ENCODE measurements around the gene CBR3. TPM values are rescaled to one million over a fixed set of nuclear protein-coding genes. Genes with fewer than 3 reads are reported as not detected.

CBR3 gene
- total RNA-seq, 1 experiment from 2014 or later: 20.1 TPM

GRCh38 chr21:36188081-36188681, 53.3 kb downstream of the CBR3 start:
- TF ChIP-seq EZH2 (IDR thresholded peaks at IDR 0.05; ENCODE audit: low read depth): no peak
- TF ChIP-seq CTCF (conservative IDR thresholded peaks at IDR 0.05): no peak
- BruUV-seq (replicated peaks): no TSS peak
- Histone ChIP-seq H3K36me3 (ENCODE audit: low read depth) (no peaks in the 10 kb centered on the region), H3K27me3 (ENCODE audit: insufficient read depth, low read depth) (no peaks in the 10 kb centered on the region), H3K9me3 (ENCODE audit: insufficient read depth, low read depth) (no peaks in the 10 kb centered on the region), H3K4me1 (replicated peaks; ENCODE audit: insufficient read depth) (peaks cover 50% of the 10 kb centered on the region), H3K79me2 (ENCODE audit: low read depth) (no peaks in the 10 kb centered on the region), H3K27ac (peak overlapping the region; percentile 60), H3K4me3 (peak overlapping the region; percentile 37; the same call in 1 of the 2 replicates), H3F3A (ENCODE audit: insufficient read depth, low read depth) (peaks cover 30% of the 10 kb centered on the region), H4K20me1 (ENCODE audit: insufficient read depth) (no peaks in the 10 kb centered on the region), H3K9me2 (ENCODE audit: insufficient read depth) (no peaks in the 10 kb centered on the region), H3K4me2 (peak overlapping the region; percentile 71), H2AFZ (no peak overlapping the region; the same call in 1 of the 2 replicates)
- ChIA-PET CTCF (interaction anchor here (0.6 to 1.1 kb wide), 2 partner anchors 15 to 47 kb away, joined by 3 to 5 read pairs; no protein-coding TSS in a partner anchor), POLR2A (ENCODE audit: unreplicated experiment) (interaction anchor here (0.6 to 0.7 kb wide), 3 partner anchors 14 to 1376 kb away, joined by 4 to 5 read pairs (median 5); no protein-coding TSS in a partner anchor)
- intact Hi-C loops (cut with micrococcal nuclease; ENCODE audit: unreplicated experiment): loop anchor here (1.0 to 2.0 kb wide), 3 partner anchors 15 to 32 kb away; partner anchors contain the start of gene DOP1B
- DNase-seq: peak; percentile 81 to 93

- intact Hi-C loops (cut with micrococcal nuclease; ENCODE audit: unreplicated experiment): loop anchor here (1.0 to 2.0 kb wide), 3 partner anchors 14 to 33 kb away; partner anchors contain the start of gene DOP1B
- BruUV-seq (replicated peaks): no TSS peak
- Histone ChIP-seq H3K36me3 (ENCODE audit: low read depth) (no peaks in the 10 kb centered on the region), H3K4me2 (peak overlapping the region; percentile 71), H3K9me3 (ENCODE audit: insufficient read depth, low read depth) (no peaks in the 10 kb centered on the region), H3K9me2 (ENCODE audit: insufficient read depth) (no peaks in the 10 kb centered on the region), H3F3A (ENCODE audit: insufficient read depth, low read depth) (peaks cover 30% of the 10 kb centered on the region), H3K27ac (peak overlapping the region; percentile 60), H2AFZ (no peak overlapping the region), H3K4me1 (replicated peaks; ENCODE audit: insufficient read depth) (peaks cover 54% of the 10 kb centered on the region), H3K79me2 (ENCODE audit: low read depth) (no peaks in the 10 kb centered on the region), H3K27me3 (ENCODE audit: insufficient read depth, low read depth) (no peaks in the 10 kb centered on the region), H4K20me1 (ENCODE audit: insufficient read depth) (no peaks in the 10 kb centered on the region), H3K4me3 (peak overlapping the region; percentile 37; the same call in 1 of the 2 replicates)
- TF ChIP-seq CTCF (conservative IDR thresholded peaks at IDR 0.05) (no peak), EZH2 (IDR thresholded peaks at IDR 0.05; ENCODE audit: low read depth) (no peak)
- ChIA-PET POLR2A (ENCODE audit: unreplicated experiment) (no interaction called here), CTCF (interaction anchor here (0.7 kb wide), 1 partner anchor 131 kb away, joined by 3 read pairs; the partner anchor contains the start of gene MORC3)
- no peak for DNase-seq
Observed at GRCh38 chr21:36188937-36189336, 54.1 kb downstream of the CBR3 start.

- Histone ChIP-seq H3K4me3 (no peak overlapping the region), H3K4me2 (no peak overlapping the region), H3K79me2 (ENCODE audit: low read depth) (no peaks in the 10 kb centered on the region), H4K20me1 (ENCODE audit: insufficient read depth) (no peaks in the 10 kb centered on the region), H3K9me2 (ENCODE audit: insufficient read depth) (no peaks in the 10 kb centered on the region), H3F3A (ENCODE audit: insufficient read depth, low read depth) (peaks cover 30% of the 10 kb centered on the region), H3K27ac (no peak overlapping the region), H3K4me1 (replicated peaks; ENCODE audit: insufficient read depth) (peaks cover 61% of the 10 kb centered on the region), H2AFZ (no peak overlapping the region), H3K27me3 (ENCODE audit: insufficient read depth, low read depth) (no peaks in the 10 kb centered on the region), H3K9me3 (ENCODE audit: insufficient read depth, low read depth) (no peaks in the 10 kb centered on the region), H3K36me3 (ENCODE audit: low read depth) (no peaks in the 10 kb centered on the region)
- no peak for TF ChIP-seq EZH2 (IDR thresholded peaks at IDR 0.05; ENCODE audit: low read depth)
- TF ChIP-seq CTCF (conservative IDR thresholded peaks at IDR 0.05): no peak
- ChIA-PET CTCF (no interaction called here), POLR2A (ENCODE audit: unreplicated experiment) (no interaction called here)
- intact Hi-C loops (cut with micrococcal nuclease; ENCODE audit: unreplicated experiment): no loop called here
- BruUV-seq (replicated peaks): no TSS peak
- DNase-seq: no peak
Observed at GRCh38 chr21:36190736-36191135, 55.9 kb downstream of the CBR3 start.

Data from PC-9 (cell line).